LoVo (cell line): Measurements from ENCODE around the gene ERBB4.
"Not testable (repeated sequence)": the region's sequence is repeated elsewhere in the genome, so short reads cannot be mapped to it uniquely, and the experiment has no call there.

Source experiments
- DNase-seq: peaks from one replicate; pipeline ENCODE4 v3.0.0-alpha.2; 2016; ENCODE audit warnings: low spot score

ERBB4 gene

DNA sequence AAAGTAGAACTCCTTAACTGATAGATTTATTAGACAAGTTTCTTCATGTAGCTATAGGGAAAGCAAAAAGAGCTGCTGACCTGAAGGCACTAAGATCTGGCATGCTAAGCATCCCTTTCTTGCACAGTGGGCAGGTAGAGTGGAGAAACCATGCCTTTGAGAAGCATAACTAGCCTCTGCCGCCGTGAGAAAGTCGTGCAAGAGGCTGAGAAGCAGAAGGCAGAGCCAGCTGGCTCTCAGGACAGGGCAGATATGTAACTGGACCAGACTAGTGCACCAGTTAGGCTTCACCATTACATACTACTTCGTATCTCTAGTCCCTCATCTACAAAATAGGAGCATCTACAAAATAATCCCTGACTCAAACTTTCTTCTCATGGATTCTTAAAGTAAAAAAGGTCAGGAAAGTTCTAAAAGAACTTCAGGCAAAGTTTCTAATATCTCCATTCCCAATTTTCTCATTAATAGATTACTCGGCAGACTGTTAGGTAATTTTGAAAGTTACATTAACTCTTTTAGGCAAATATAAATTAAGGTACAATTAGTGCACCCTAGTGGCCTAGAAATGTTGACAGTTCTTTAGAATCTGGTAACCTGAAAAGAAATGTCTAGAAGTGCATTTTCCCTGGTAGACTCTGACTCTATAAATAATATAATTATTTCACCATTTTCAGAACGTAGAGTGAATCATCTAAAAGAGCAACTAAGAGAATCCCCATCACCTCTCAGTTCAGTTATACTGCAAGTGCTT is 10.3 kb downstream of the ERBB4 start:
- no peak for DNase-seq

DNA sequence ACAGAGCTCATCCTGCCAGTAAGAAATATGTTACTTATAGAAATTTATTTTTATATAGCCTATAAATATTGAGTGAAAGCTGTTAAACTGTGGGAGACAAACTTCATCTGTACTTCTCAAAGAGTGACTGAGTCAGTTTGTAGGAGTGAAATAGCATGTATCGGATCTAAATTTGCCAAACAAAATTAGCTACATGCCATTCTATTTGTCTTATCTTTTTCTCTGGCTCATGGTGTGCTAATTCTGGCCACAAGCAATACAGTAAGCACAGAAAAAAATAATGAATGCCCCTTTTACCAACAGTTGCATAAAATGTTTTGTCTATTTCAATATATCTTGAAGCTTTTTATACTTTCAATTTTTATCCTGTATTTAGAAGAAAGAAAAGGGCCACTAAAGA is 12.5 kb downstream of the ERBB4 start:
- no peak for DNase-seq

DNA sequence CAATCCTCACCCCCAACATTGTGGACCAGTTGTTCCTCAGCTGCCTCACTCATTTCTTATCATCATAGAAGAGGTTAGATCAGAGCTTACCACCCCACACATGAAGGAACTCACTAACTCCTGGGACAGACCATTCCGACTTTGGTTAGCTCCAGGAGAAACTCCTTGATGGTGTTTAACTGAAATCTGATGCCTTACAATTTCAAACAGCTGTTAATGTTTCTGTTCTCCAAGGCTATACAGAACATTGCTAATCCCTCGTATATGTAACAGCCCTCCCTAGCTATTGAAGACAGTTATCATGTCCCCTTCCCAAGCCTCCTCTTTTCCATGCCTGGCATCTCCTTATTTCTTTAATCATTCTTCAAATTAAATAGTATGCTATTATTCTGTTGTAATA is 14.8 kb downstream of the ERBB4 start:
- DNase-seq = no peak

DNA sequence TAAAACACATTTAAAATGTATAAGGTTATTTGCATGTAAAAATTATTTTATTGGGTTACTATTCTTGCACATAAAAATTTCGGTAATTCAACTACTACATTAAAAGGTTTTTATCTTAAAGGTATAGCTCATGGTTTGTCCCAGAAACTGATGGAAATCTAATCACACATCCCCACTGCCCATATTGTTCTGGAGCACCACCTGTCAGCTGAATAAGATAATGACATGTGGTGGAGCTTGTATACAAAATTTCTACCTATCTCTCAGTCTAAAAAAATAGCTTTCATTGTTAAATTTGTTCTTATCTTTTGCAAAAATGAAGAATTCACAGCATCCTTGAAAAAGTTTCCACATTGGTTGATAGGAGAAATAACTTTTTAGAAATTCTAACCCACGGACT is 18.3 kb downstream of the ERBB4 start:
- DNase-seq = no peak

DNA sequence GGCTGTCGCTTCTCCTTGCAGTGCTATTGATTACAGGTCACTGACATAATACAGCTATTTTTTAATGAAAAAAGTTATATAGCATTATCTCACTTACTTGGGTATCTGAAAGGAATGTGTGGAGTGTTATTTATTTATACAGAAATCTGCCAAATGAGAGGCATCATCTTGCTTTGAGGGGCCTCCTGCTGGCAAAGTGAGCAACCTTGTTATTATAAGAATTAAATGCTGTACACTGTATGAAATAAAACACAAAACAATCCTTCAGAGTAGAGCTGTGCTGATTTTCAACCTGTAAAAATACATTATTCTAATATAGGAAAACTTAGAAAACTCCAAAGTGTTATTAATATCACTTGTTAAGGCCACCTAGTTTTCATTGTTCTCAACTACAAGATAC is 20.9 kb downstream of the ERBB4 start:
- DNase-seq = no peak

DNA sequence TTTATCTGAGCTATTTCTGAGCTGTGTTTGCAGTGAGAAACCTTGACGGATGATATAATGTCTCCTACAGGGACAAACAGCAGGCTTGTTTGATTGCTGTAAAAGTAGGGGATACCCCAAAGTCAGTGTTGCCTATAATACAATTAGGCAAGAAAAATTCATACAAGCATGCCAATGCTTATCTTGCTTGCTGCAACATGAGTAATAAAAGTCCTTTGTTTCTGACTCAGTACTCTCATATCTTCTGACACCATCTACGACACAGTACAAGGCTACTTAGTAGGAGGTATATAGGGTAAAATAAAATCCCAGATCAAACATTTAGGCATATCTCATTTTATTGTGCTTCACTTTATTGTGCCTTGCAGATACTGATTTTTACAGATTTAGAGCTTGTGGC is 33.0 kb downstream of the ERBB4 start:
- no peak for DNase-seq

DNA sequence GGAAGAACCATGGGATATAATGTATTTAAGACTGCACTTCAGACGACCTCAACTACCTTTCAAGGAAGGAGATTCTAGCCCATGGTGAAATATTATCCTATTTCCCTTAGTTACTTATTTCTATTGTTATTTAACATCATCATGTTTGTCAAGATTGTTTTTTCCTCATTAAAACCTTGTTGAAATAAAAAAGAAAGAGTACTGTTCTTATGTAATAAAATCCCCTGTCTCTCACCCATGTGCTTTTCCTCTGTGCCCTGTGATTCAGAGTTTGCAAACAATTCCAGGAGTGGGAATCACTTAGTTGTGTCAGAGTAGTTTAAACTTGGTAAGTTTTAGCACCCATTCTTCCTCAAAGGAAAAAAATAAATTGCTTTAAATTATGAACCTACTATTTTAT is 43.6 kb downstream of the ERBB4 start:
- no peak for DNase-seq

DNA sequence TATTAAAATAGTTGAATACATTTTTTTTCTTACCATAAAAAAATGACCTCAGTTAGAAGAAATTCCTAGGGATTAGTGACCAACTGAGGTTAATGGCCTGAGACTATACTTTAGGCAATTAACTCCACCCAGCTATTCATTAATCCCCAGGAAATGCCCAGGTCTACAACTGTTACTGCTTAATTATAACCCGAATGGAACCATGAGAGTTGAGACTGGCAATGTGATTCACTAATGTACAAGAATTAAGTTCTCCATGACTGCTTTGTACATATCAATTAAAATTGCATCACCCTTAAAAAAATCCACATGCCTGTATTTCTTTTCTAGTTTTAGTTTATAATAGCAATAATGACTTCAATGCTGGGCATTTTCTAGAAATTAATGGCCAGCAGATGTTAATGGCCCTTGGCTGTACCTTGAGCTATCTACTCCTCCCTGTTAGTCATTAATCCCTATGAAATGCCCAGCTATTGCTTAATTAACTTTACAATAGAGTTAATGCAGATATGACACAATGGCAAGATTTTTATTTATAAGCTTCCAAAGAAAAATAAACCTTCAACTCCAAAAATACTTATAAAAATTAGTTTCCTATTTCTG is 44.1 kb downstream of the ERBB4 start:
- no peak for DNase-seq

DNA sequence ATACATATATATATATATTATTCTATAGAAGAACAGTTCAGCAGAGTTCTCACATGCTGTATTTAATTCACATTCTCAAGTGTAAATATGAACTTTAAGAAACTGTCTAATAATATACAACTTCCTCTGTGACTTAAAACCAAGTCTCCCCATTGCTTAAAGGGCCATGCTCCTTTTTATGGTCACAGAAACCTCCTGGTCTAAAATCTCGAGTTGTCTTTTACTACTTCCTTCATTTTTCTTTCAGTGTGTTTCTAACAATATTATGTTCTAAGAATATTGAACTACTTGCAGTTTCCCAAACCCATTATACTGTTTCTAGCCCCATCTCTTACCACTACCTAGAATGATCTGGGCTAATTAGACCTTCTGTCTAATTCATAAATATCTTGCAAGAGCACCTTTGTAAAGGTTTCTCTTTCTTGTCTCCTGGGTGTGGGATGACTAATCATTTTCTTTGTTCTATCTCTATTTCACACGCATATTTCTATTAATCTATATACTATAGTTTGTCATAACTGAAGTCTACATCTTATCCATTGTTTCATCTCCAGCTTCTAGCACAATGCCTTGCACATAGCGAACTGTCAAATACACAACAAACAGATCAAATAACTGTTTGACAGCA is 48.8 kb downstream of the ERBB4 start:
- no peak for DNase-seq

DNA sequence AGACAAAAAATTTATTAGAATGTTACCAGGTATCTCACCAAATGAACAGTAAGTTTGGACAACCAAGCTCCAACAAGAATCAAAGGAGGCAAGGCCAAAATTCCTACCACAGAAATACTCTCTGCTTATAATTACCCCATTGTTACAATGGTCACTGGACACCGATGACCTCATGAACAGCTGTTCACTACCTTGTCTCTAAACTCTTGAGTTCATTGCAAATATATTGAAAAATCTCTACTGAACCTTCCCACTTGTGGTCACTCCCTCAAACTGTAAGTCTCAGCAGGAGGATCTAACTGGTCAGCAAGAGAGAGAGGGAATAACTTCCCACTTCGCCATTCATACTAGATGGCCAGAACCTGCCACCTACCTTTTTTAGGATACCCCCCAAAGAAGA is 50.0 kb downstream of the ERBB4 start:
- DNase-seq = no peak

DNA sequence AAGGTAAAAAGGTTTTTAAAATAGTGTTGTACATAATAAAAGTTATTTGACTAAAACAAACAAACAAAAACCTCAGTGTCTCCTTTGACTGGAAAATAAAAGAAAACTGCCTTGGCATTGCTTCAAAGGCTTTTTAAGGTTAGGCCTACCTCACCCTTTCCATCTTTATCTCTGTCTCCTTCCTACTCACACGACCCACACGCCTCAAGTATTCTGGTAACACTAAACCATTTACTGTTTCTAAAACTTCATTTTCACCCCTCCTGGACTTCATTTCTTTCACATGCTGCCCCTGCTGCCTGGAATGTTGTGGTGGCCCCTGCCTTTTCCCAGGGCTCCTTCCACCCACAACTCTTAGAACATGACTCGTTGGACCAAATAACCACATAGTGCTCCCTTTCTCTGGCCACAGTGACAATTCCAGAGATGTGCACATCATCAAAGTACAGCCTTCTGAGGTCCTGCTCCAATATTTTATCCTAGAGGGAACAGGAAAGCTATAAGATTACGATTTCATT is 54.0 kb downstream of the ERBB4 start:
- DNase-seq = no peak

DNA sequence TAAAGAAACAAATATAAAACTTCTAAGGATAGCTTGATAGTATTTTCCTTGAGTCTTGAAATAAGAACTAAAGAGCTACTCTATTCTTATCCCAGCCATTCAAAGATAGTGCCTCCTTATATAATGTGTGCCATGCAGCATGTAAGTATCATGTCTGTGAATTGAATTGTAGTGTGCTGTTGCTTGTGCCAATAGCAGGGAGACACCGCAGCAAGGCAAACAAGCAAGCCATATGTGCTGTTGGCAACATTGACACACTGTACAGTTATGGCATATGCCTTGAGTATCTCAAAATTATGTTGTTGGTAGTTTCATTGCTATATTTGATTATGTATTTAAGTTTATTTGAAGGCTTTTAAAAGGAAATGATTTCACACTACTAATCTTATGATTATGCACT is 58.2 kb downstream of the ERBB4 start:
- no peak for DNase-seq

DNA sequence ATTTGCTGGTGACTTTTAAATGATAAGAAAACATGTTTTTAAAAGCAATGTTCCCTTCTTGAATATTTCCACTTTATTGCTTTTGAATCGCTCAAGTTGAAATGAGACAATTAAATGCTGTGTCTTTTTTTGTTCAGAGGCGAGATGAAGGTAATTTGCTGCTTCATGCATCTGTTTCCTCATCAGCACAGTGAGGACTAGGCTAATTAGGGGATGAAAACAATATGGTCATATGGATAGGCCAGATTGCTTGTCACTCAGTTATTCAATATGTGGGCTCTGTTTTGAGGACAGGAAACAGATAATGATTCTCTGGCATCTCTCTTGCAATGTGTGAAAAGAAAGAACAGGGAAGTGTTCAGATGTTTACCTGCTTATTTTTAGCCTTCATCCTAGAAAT is 61.0 kb downstream of the ERBB4 start:
- DNase-seq = no peak

DNA sequence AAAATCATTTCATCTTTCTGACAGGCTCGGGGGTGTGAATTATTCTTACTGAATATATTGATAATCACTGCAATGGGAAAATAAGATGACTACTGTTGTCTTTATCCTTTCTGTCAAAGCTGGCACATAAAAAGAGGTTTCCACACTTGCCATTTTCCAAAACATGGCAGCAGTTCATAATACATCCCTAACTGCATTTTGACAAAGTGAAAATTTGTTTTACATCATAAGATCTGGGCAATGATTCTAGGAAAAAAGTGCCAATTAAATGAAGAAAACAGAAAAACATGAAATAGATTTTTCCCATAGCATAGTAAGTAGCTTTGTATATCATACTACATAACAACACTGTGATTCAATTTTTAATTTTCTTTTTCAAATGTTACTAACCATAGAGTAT is 65.4 kb downstream of the ERBB4 start:
- no peak for DNase-seq

DNA sequence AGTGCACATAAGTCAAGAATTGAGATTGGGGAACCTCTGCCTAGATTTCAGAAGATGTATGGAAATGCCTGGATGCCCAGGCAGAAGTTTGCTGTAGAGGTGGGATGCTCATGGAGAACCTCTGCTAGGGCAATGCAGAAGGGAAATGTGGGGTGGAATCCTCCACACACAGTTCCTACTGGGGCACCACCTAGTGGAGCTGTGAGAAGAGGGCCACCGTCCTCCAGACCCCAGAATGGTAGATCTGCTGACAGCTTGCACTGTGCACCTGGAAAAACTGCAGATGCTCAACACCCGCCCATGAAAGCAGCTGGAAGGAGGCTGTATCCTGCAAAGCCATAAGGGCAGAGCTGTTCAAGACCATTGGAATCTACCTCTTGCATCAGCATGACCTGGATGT is 71.1 kb downstream of the ERBB4 start:
- not testable (repeated sequence) for DNase-seq

DNA sequence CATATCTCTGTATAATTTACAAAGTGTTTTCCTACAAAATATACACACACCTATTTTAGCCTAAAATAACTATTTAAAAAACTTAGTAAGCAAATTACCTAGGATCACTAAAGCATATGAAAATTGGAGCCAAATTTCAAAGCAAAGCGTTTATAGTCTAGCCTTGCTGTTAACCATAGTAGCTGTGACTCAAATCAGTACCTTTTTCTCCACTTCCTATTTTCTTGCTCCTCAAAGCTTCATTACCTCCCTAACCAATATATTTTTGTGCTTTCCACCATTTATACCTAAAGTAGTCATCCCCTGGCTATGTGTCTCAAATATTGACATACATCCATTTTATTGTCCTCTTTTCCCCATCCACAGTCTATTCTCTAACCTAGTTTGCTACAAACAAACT is 73.1 kb downstream of the ERBB4 start:
- no peak for DNase-seq

DNA sequence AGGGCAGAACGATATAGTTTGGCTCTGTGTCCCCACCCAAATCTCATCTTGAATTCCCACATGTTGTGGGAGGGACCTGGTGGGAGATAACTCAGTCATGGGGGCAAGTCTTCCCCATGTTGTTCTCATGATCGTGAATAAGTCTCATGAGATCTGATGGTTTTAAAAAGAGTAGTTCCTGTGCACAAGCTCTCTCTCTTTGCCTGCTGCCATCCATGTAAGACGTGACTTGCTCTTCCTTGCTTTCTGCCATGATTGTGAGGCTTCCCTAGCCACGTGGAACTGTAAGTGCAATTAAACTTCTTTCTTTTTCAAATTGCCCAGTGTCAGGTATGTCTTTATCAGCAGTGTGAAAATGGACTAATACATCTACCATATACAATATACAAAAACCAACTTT is 76.9 kb downstream of the ERBB4 start:
- not testable (repeated sequence) for DNase-seq

DNA sequence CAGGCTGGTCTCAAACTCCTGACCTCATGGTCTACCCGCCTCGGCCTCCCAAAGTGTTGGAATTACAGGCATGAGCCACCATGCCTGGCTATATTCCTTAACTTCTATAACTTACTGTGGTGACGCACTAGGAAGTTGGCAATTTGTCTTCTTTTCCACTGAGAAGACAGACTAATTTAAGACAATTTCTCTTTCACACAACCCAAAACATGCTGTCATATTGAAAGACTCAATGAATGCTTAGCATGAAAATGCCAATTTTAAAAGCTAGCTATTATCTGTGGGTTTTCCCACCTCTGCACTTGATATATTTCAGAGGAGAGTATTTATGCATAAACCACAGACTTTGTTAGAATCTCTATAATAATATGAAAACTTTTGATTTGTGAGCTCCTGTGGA is 84.5 kb downstream of the ERBB4 start:
- no peak for DNase-seq

DNA sequence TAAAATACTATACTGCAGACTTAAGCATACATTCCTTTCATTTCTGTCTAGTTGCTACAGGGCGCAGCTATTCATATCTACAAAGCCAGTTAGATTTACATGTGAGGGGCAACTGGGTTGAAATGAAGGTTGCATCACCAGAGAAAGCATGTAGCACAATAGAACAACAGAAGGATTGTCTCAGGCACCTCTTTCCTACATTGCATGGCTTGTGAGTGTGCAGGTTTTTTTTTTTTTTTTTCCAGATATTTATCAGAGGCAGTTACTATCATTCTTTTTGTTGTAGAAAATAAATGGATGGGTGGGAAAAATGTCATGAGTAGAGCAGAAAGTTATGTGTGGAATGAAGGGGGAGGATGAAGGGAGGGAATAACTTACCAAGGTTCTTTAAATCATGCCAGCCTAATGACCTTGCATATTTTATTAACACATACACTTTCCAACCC is 86.8 kb downstream of the ERBB4 start:
- DNase-seq = no peak

DNA sequence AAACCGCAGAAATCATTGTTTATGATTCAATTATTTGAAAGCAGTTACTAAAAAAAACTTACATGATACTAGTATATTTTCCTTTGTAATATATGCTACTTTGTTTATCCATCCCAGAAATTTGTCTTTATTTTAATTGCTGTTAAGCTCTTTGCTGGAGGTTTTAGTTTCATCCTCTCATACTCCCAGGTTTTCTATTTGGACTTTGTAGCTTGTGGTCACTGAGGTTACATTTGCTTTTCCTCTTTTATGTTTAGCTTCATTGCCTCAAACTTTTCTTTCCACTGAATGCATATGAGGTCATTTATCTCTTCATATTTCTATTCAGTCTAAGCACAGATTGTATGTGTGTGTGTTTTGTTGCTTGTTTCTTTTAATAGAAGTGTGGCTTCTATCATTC is 89.9 kb downstream of the ERBB4 start:
- no peak for DNase-seq

DNA sequence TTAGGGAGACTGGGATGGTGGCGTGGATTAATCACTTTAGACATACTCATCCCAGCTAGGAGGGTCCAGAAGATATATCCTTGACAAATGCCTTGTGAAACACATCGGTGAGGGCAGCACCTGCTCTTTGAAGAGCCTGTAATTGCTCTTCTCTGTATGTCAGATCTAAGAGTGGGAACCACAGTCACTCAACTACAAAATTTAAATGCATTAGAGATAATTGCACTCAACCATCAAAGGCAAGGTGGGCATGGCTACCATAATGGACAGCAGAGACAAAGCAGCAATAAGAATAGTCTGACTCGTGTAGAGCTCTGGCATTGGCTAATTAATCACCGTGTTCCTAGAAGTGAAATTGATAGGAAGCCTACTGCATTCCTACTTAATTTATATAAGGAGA is 96.8 kb downstream of the ERBB4 start:
- DNase-seq = no peak

DNA sequence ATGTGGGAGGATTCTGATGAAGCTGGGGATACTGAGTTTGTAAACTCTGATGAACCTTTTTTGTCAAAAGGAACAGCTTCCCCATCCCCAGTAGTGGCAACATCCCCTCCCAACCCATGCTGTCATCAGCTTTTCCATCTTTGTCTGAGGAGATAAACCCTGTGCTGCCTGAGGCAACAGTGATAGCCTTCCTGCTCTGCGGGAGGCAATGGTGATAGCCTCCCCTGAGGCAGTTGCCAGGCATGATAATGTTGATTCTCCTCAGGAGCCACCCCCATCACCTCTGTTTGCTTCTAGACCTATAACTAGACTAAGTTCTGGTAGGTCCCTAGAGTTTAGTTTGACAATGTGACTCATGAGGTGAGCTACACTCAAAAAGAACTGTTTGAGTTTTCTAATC is 97.5 kb downstream of the ERBB4 start:
- no peak for DNase-seq

DNA sequence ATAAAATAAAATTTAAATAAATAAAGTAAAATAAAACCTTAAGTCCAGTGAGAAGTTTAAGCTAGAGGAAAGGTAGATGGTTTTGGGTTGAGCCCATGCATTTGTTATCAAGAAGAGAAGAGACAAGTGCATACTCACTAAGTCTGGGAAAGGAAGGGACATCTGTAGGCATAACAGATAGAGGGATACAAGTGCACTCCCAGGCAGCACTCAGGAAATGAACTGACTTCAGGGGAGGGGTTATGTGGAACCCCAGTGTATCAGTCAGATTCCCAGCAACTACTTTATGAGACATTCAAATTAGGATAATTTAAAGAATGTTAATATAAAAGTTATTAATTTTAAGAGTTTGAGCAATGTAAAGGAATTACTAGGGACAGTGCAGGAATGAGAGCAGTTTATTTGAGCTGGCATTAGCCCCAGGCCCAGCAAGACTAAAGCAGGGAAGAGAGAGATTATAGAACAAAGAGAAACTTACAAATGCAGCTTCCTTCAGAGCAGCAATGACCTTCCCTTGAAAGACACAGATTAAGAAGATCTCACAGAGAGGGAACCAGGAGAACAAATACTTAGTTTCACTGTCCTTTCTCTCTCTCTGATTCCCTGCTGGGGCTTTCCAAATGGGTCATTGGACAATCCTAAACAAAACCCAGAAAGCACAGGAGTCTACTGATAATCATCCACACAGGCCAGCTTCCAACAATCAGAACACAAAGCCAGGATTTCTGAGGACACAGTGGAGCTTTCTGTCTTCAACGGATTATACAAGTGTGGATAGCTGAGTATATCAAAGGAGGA is 109.7 kb downstream of the ERBB4 start:
- DNase-seq = no peak
